Measurements from ENCODE around the gene SPACA6.

- TF ChIP-seq CTCF (IDR thresholded peaks at IDR 0.05) (no peak), POLR2A (IDR thresholded peaks at IDR 0.05) (no peak)
Measured at GRCh38 chr19:51699170-51699569, 6.0 kb downstream of the SPACA6 start.

Data from uterus (tissue), 2 donors.